HG02678 (cell line): Measurements from ENCODE around the gene ICOS.
"Not testable (repeated sequence)": the region's sequence is repeated elsewhere in the genome, so short reads cannot be mapped to it uniquely, and the experiment has no call there.

Experiments
- ATAC-seq: cut with Tn5 transposase; IDR thresholded peaks from one replicate; pipeline ENCODE4 v1.9.1; 2021; ENCODE audit warnings: mild to moderate bottlenecking, moderate library complexity; ENCODE audit not compliant: unreplicated experiment

ICOS gene

GRCh38 chr2:203916756-203917155 is 19.8 kb upstream of the ICOS start:
- no peak for ATAC-seq

GRCh38 chr2:203918264-203918663 is 18.3 kb upstream of the ICOS start:
- no peak for ATAC-seq

GRCh38 chr2:203918839-203919238 is 17.7 kb upstream of the ICOS start:
- ATAC-seq = no peak

GRCh38 chr2:203925512-203926158 is 10.9 kb upstream of the ICOS start:
- ATAC-seq = no peak

- ATAC-seq = no peak
Observed at GRCh38 chr2:203928849-203929248, 7.7 kb upstream of the ICOS start.

- not testable (repeated sequence) for ATAC-seq
Observed at GRCh38 chr2:203931262-203931661, 5.3 kb upstream of the ICOS start.

GRCh38 chr2:203934041-203934492 is 2.5 kb upstream of the ICOS start:
- ATAC-seq = no peak

- no peak for ATAC-seq
Observed at GRCh38 chr2:203934711-203935438, 1.7 kb upstream of the ICOS start.

- no peak for ATAC-seq
Observed at GRCh38 chr2:203935568-203935967, 995 bp upstream of the ICOS start.

- ATAC-seq = no peak
Observed at GRCh38 chr2:203936949-203937348, 386 bp downstream of the ICOS start.

GRCh38 chr2:203937788-203938187 is 1.2 kb downstream of the ICOS start:
- no peak for ATAC-seq

GRCh38 chr2:203940039-203940438 is 3.5 kb downstream of the ICOS start:
- no peak for ATAC-seq

GRCh38 chr2:203943493-203944382 is 7.2 kb downstream of the ICOS start:
- ATAC-seq = not testable (repeated sequence)

- ATAC-seq = peak; percentile 45
Observed at GRCh38 chr2:203948733-203949132, 12.2 kb downstream of the ICOS start.

- ATAC-seq = peak; percentile 22
Observed at GRCh38 chr2:203949228-203949627, 12.7 kb downstream of the ICOS start.

GRCh38 chr2:203951366-203951902 is 14.9 kb downstream of the ICOS start:
- ATAC-seq = peak; percentile 51

GRCh38 chr2:203959265-203959664 is 22.7 kb downstream of the ICOS start:
- no peak for ATAC-seq

GRCh38 chr2:203959672-203960071 is 23.1 kb downstream of the ICOS start:
- ATAC-seq = no peak

- ATAC-seq = no peak
Observed at GRCh38 chr2:203960811-203961210, 24.2 kb downstream of the ICOS start.

- not testable (repeated sequence) for ATAC-seq
Observed at GRCh38 chr2:203965190-203965589, 28.6 kb downstream of the ICOS start.

GRCh38 chr2:203971251-203971650 is 34.7 kb downstream of the ICOS start:
- no peak for ATAC-seq
